Midbrain (tissue), 1 donor: ENCODE results near the gene MXRA5.
"Not testable (repeated sequence)": the region's sequence is repeated elsewhere in the genome, so short reads cannot be mapped to it uniquely, and the experiment has no call there.

Source experiments
- DNase-seq: peaks from one replicate; lab custom pipeline; 2025; lab: John Stamatoyannopoulos, UW

Gene MXRA5

DNA sequence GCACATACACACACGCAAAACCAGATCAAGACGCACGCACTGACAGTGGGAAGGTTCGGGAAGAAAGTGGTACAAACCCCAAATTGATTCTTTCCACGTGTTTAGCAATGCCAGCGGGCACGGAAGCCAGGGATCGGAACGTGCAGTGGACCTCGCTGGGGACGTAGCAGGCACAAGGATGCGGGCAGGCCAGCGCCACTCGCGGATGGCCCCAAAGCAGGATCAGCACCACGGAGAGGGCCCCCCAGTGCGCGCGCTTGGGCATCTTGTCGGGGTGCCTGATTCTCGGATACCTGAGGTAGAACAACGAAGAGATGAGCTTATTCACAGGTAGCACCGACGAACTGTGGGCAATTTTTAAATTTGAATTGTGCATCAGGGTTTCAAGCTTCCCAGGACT is 2.9 kb downstream of the MXRA5 start:
- DNase-seq = not testable (repeated sequence)

- no peak for DNase-seq
Measured at GRCh38 chrX:3340016-3340415, 6.4 kb downstream of the MXRA5 start.

- no peak for DNase-seq
Measured at GRCh38 chrX:3326681-3327080, 19.8 kb downstream of the MXRA5 start.

- DNase-seq = no peak
Measured at GRCh38 chrX:3320471-3321046, 25.9 kb downstream of the MXRA5 start.

DNA sequence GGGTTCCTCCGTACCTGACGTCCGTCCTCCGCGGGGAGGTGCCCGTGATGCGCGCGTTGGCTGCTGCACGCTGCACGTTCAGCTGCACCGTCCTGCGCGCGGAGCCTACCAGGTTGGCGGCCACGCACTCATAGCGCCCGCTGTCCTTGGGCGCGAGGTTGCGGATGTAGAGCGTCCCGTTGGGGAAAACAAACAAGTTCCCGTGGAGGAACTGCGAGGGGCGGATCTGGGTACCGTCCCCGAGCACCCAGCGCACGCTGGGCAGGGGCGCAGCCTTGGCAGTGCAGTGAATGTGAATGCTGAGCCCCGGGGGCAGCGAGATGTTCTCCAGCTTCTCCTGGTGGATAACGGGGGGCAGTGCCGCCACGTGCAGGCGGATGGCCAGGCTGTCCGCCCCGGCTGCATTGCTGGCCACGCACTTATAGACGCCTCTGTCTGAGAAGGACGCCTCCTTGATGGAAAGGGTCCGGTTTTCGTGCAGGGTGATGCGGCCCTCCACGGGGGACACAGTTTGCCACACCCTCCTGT is 29.2 kb downstream of the MXRA5 start:
- DNase-seq = no peak

- DNase-seq = no peak
Measured at GRCh38 chrX:3312109-3312508, 34.3 kb downstream of the MXRA5 start.

GRCh38 chrX:3307881-3308280 is 38.6 kb downstream of the MXRA5 start:
- no peak for DNase-seq

DNA sequence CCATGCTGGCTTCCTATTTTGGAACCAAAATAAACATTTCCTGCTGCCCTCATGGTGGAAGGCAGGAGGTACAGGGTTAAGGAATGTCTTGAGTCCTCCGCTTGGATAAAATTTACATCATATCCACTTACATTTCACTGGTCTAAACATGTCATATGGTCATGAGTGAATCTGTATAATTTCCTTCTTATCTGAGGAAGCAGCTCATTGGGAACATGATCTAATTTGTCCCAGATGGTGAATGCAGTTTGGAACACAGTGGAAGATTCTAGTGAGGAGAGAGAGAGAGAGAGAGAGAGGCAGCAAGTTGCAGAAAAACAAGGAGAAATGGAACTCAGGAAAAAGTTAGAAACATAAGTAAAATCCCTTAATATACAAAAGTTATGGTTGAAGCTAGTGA is 46.8 kb downstream of the MXRA5 start:
- no peak for DNase-seq

GRCh38 chrX:3295731-3296130 is 50.7 kb downstream of the MXRA5 start:
- DNase-seq = no peak

- no peak for DNase-seq
Measured at GRCh38 chrX:3293251-3293650, 53.2 kb downstream of the MXRA5 start.

DNA sequence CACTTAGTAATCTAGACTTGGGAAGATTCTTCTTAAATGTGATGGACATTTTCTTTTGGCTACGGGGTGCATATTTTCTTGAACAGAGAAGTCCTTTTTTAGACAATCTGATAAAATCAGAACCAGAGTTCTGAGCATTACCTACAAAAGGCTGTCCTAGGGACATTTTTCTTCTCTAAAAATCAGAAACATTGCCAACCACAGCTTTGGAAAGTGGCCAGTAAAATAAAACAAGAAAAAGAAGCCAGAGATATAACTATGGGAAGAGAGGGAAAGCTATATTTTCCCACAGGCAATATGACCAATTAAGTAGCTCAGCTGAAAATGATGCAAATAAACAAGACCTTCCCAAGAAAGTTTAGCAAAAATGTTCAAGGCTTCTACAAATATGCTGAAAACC is 55.9 kb downstream of the MXRA5 start:
- DNase-seq = no peak

DNA sequence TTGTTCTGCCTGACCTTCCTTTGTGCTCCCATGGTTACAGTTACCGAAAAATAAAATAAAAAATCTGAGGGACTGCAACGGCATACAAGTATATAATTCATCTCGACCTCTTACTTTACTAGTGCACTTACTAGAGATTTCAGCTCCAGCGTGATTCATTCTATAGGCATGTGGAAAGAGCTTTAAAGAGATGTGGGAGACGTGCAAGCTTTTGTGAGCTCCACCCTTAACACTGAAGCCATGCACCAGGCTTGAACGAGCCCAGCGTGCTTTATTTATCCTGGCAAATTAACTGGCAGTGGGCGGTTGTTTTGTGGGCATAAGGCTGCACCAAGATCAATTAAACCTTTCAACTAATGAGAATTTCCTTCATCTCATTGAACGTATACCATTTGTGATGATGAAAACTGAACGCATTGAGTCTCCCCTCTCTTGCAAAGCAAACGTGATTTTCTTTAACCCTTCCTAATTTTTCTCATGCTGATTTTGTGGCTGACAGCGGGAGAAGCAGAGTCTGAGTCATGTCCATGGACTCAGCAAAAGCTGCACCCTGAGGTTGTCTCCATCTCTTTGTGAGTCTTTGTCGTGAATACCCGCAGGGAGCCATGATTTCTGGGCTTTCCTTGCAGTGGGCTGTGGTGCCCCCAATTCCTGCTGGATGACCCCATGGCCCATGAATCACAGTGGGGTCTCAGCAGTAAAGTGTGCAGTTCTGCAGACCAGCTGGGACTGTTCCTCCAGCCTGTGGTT is 60.1 kb downstream of the MXRA5 start:
- DNase-seq = no peak

DNA sequence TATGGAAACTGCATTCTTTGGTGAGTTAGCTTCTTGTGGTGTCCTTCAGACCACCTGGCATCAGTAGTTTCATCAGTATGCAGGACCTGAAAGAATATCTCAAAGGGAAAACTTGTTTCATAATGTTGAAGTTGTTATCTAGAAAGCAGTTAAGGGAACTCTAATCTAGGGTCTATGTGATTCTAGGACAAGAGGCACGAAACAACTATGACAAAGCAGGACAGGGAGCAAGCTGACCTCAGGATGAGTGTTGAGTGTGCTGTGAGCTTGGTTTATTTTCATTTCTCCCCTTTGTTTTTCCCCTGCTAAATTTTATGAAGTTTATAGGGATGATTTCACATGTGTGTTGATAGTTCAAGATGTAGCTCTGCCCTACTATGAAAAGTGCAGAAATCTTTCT is 65.7 kb downstream of the MXRA5 start:
- DNase-seq = no peak

DNA sequence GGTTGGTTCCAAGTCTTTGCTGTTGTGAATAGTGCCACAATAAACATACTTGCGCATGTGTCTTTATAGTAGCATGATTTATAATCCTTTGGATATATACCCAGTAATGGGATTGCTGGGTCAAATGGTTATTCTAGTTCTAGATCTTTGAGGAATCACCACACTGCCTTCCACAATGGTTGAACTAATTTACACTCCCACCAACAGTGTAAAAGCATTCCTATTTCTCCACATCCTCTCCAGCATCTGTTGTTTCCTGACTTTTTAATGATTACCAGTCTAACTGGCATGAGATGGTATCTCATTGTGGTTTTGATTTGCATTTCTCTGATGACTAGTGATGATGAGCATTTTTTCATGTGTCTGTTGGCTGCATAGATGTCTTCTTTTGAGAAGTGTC is 72.8 kb downstream of the MXRA5 start:
- not testable (repeated sequence) for DNase-seq

- DNase-seq = no peak
Measured at GRCh38 chrX:3271834-3272186, 74.6 kb downstream of the MXRA5 start.

DNA sequence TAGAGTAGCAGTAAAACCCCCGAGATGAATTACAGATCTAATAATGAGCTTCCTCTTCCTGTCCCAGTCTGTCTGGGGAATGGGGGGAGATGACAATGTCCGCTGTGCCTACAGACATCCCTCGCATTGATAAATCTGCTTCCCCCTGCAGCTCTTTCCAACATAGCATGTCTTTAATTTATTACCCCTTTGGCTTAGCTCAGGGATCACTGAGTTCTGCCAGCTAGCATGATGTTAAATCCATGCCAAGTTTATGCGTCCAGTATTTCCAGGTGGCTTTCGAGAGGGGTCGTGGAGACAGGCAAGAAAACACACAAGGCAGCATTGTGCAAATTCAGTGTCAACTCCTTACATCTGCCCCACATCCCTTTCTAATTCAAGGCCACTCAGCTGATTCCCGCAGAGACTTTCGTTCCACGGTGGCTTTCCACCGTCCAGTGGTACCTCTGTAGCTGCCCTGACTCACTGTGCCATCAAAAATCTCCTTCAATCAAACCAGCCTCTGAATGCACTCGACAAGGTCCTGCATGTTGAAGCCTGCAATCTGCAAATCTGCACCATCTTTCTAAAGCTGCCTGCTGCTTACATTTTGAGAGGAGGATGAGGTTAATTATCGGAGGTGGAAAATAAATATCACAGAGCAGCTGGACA is 75.1 kb downstream of the MXRA5 start:
- no peak for DNase-seq

GRCh38 chrX:3268829-3269228 is 77.6 kb downstream of the MXRA5 start:
- DNase-seq = no peak

- no peak for DNase-seq
Measured at GRCh38 chrX:3263681-3264126, 82.7 kb downstream of the MXRA5 start.

GRCh38 chrX:3262901-3263300 is 83.6 kb downstream of the MXRA5 start:
- DNase-seq = no peak
